ENCODE data around the gene A1BG. TPM values are rescaled to one million over a fixed set of nuclear protein-coding genes. Genes with fewer than 3 reads are reported as not detected.

Gene A1BG
- total and polyA plus RNA-seq, 2 of the 8 experiments (the other 6 are each of a cell fraction or from before 2014, with no cell fraction given), result 20.8 to 69.6 TPM

DNA sequence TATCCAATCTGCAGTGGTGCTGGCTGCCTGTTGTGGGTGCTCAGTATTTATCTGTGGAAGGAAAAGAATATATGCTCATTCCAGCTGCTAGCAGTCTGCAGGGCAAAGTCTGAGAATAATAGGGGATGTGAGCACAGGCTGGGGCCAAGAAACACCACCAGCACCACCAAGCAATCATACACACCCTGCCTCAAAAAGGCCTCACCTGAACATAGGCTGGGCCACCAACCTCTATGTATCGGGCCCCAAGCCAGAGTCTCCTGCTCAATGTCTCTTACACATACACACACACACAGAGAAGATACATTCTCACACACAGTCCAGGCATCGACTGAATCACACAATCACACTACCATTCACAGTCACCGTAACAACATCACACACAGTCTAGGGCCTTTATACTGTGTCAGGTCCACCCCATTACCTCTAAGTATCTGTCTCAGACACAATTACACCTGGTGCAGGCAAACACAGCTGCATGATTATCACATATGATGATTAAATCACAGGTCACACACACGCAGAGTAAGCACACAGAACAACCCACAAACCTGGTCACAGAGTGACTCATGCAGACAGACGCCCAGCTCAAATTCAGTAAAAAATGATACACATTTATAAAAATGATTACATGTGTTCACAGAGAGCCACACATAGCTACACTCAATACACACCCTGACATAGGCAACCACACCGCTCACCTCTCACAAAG is 27.8 kb downstream of the A1BG start:
- Histone ChIP-seq H3K4me3 (ENCODE audit: extremely low read depth in 1 of 4, insufficient read depth in 2 of 4, low read depth in 3 of 4, low read length in 4 of 4) (peak overlapping the region; percentile 72 to 98 (median 88); a peak in 6 of 8 replicates), H3K79me1 (ENCODE audit: low read depth, low read length) (peaks cover 11% of the 10 kb centered on the region), H3K56ac (replicated peaks; ENCODE audit: insufficient read length, low read depth, low read length) (no peak overlapping the region), H3K4me2 (ENCODE audit: insufficient read depth in 1 of 2, low read depth in 2 of 2, low read length in 2 of 2) (peak overlapping the region; percentile 74 to 95), H3K9me3 (ENCODE audit: insufficient read depth in 2 of 2, low read depth in 1 of 2, low read length in 1 of 2) (no peaks in the 10 kb centered on the region), H3K4me1 (replicated peaks in 1 of 4; ENCODE audit: control insufficient read depth in 3 of 4, insufficient read depth in 4 of 4, low read length in 3 of 4) (no peaks in the 10 kb centered on the region), H4K20me1 (replicated peaks in 1 of 2; ENCODE audit: control insufficient read depth in 1 of 2, insufficient read depth in 2 of 2, low read length in 2 of 2) (peaks cover 0 to 7% of the 10 kb centered on the region in 2 experiments), H2BK120ac (replicated peaks; ENCODE audit: low read depth, low read length) (no peak overlapping the region), H2BK12ac (ENCODE audit: low read depth, low read length) (no peak overlapping the region), H2BK20ac (ENCODE audit: low read length) (no peak overlapping the region), H2AFZ (ENCODE audit: low read length) (no peak overlapping the region), H3K14ac (ENCODE audit: insufficient read length) (no peak overlapping the region), H3K36me3 (ENCODE audit: control insufficient read depth in 2 of 4, insufficient read depth in 4 of 4, low read length in 3 of 4) (no peaks in the 10 kb centered on the region), H4K8ac (ENCODE audit: extremely low read depth, insufficient read depth, low read length) (peak overlapping the region; percentile 57; the same call in 1 of the 2 replicates), H3K9ac (replicated peaks in 1 of 4; ENCODE audit: extremely low read depth in 1 of 4, low read depth in 3 of 4, low read length in 3 of 4) (no peak overlapping the region), H3K23ac (ENCODE audit: insufficient read length) (no peak overlapping the region), H3K4ac (replicated peaks; ENCODE audit: insufficient read length, low read depth, low read length) (no peak overlapping the region), H4K91ac (replicated peaks; ENCODE audit: insufficient read length, low read length) (no peak overlapping the region), H2AK5ac (ENCODE audit: low read depth, low read length) (no peak overlapping the region), H3K18ac (ENCODE audit: extremely low read depth, low read length) (no peak overlapping the region), H3K79me2 (ENCODE audit: control insufficient read depth in 1 of 2, insufficient read depth in 2 of 2, low read length in 2 of 2) (peaks cover 0 to 15% of the 10 kb centered on the region in 2 experiments; a peak in 2 of 4 replicates), H2BK15ac (ENCODE audit: low read length) (no peak overlapping the region), H4K5ac (ENCODE audit: insufficient read length, low read depth, low read length) (no peak overlapping the region), H3K23me2 (ENCODE audit: low read depth, low read length) (peaks cover 12% of the 10 kb centered on the region), H2BK5ac (ENCODE audit: low read depth, low read length) (no peak overlapping the region), H3K27ac (ENCODE audit: low read depth, low read length) (no peak overlapping the region), H3K27me3 (replicated peaks in 1 of 4; ENCODE audit: control insufficient read depth in 3 of 4, extremely low read depth in 1 of 4, insufficient read depth in 3 of 4, low read length in 3 of 4) (0 out of 7 replicates have a peak, but pooled peaks cover 0 to 3% (median 0%) of the 10 kb centered on the region in 4 experiments)
- ChIA-PET CTCF (ENCODE audit: partially characterized antibody) (no interaction called here), POLR2A (ENCODE audit: partially characterized antibody) (interaction anchor here (0.9 to 2.1 kb wide), 18 partner anchors 8 to 228 kb away, joined by 3 to 20 read pairs (median 3); partner anchors contain the start of genes ERVK3-1, RPS5, ZNF544 and ZNF8)
- 87% methylated on average over 6 of the region's 6 CpGs; no CpG with 5 or more reads in 1 of the 2 experiments for WGBS, 2 experiments (ENCODE audit: extremely low coverage in 1 of 2, insufficient coverage in 1 of 2, insufficient read length in 1 of 2, insufficient replicate concordance in 2 of 2, low coverage in 1 of 2, low lambda C conversion rate in 2 of 2, missing lambda C conversion rate in 1 of 2)
- FAIRE-seq (no peak), DNase-seq (ENCODE audit: low read depth in 1 of 2, low spot score in 2 of 2) (no peak)
- TF ChIP-seq SUZ12 (IDR thresholded peaks at IDR 0.05; ENCODE audit: low read length) (no peak), TAF1 (IDR thresholded peaks at IDR 0.05; ENCODE audit: low read depth, low read length) (no peak), FOSL1 (IDR thresholded peaks at IDR 0.05; ENCODE audit: insufficient read depth, low read depth, low read length) (no peak), CBX8 (IDR thresholded peaks at IDR 0.05; ENCODE audit: borderline replicate concordance, low read depth, low read length) (no peak), POLR2AphosphoS5 (IDR thresholded peaks at IDR 0.05; ENCODE audit: low read depth, low read length) (no peak), KDM4A (IDR thresholded peaks at IDR 0.05; ENCODE audit: low read depth, low read length, severe bottlenecking) (no peak), BCL11A (IDR thresholded peaks at IDR 0.05; ENCODE audit: low read depth in 2 of 2, low read length in 2 of 2) (no peak), RNF2 (IDR thresholded peaks at IDR 0.05; ENCODE audit: borderline replicate concordance, low read depth, low read length, missing control alignments, poor library complexity, severe bottlenecking) (no peak), NRF1 (IDR thresholded peaks at IDR 0.05; ENCODE audit: low read depth, low read length) (no peak)
- TF ChIP-seq, protein P1, sequence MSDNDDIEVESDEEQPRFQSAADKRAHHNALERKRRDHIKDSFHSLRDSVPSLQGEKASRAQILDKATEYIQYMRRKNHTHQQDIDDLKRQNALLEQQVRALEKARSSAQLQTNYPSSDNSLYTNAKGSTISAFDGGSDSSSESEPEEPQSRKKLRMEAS (IDR thresholded peaks at IDR 0.05), result no peak
- TF ChIP-seq, protein P2, sequence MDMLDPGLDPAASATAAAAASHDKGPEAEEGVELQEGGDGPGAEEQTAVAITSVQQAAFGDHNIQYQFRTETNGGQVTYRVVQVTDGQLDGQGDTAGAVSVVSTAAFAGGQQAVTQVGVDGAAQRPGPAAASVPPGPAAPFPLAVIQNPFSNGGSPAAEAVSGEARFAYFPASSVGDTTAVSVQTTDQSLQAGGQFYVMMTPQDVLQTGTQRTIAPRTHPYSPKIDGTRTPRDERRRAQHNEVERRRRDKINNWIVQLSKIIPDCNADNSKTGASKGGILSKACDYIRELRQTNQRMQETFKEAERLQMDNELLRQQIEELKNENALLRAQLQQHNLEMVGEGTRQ (IDR thresholded peaks at IDR 0.05; ENCODE audit: low read length), result no peak
